Caco-2 (cell line): Measurements from ENCODE around the gene CISTR. TPM values are rescaled to one million over a fixed set of nuclear protein-coding genes. Genes with fewer than 3 reads are reported as not detected.
"Not testable (repeated sequence)": the region's sequence is repeated elsewhere in the genome, so short reads cannot be mapped to it uniquely, and the experiment has no call there.

Experiments
- BruUV-seq: library from RNA; stranded (reverse); fragments of 400-500 nt; replicated peaks from 2 replicates; lab custom pipeline; 2021; lab: Mats Ljungman, UMichigan
- CTCF ChIA-PET: fragments of 300-600 bp; sonication (Branson Sonifier 250); formaldehyde crosslinking; loops from one replicate; lab custom pipeline; 2022; ENCODE audit warnings: antibody characterized with exemption; lab: Charles Lee
- POLR2A ChIA-PET: fragments of 300-600 bp; sonication (Branson Sonifier 250); formaldehyde crosslinking; loops from one replicate; lab custom pipeline; 2022; ENCODE audit warnings: antibody characterized with exemption; lab: Charles Lee
- DNase-seq, 2 experiments: peaks; one replicate each; pipeline versions ENCODE4 v3.0.0 to v3.0.0-alpha.2; 2020 to 2022
- H3K27me3 ChIP-seq: replicated peaks from 2 replicates; pipeline ENCODE4 v1.6.0; 2011; ENCODE audit warnings: low read length; ENCODE audit not compliant: control insufficient read depth, insufficient read depth
- H3K36me3 ChIP-seq: 2 replicates; pipeline ENCODE4 v1.5.1; 2011; ENCODE audit warnings: low read length; ENCODE audit not compliant: control insufficient read depth, insufficient read depth
- H3K4me1 ChIP-seq: fragments of 250-450 bp; sonication (Bioruptor Pico); 2 replicates; pipeline ENCODE4 v1.5.1; 2020; ENCODE audit warnings: mild to moderate bottlenecking
- H3K4me3 ChIP-seq: 2 replicates; pipeline ENCODE4 v1.5.1; 2011; ENCODE audit warnings: low read depth, mild to moderate bottlenecking, control low read depth, low read length
- H3K9me3 ChIP-seq: fragments of 250-450 bp; sonication (Bioruptor Pico); 2 replicates; pipeline ENCODE4 v1.5.1; 2020; ENCODE audit warnings: mild to moderate bottlenecking, moderate library complexity
- H3K27ac Mint-ChIP-seq: one replicate; pipeline ENCODE4 v1.8.0; 2022; ENCODE audit warnings: mixed read lengths; ENCODE audit not compliant: unreplicated experiment
- H3K27me3 Mint-ChIP-seq: one replicate; pipeline ENCODE4 v1.8.0; 2022; ENCODE audit warnings: mixed read lengths; ENCODE audit not compliant: insufficient read depth, unreplicated experiment
- H3K36me3 Mint-ChIP-seq: one replicate; pipeline ENCODE4 v1.8.0; 2022; ENCODE audit warnings: mild to moderate bottlenecking, mixed read lengths; ENCODE audit not compliant: insufficient read depth, unreplicated experiment
- H3K4me1 Mint-ChIP-seq: one replicate; pipeline ENCODE4 v1.8.0; 2022; ENCODE audit warnings: low read depth, mixed read lengths; ENCODE audit not compliant: unreplicated experiment
- H3K4me3 Mint-ChIP-seq: one replicate; pipeline ENCODE4 v1.8.0; 2022; ENCODE audit warnings: mild to moderate bottlenecking, moderate library complexity, mixed read lengths; ENCODE audit not compliant: unreplicated experiment
- H3K9me3 Mint-ChIP-seq: one replicate; pipeline ENCODE4 v1.8.0; 2022; ENCODE audit warnings: mixed read lengths; ENCODE audit not compliant: unreplicated experiment
- intact Hi-C: fragments of 100-400 bp; cut with micrococcal nuclease; formaldehyde crosslinking; loops from one replicate; pipeline ENCODE4 v1.10.0; 2022; ENCODE audit not compliant: unreplicated experiment
- total RNA-seq: library from RNA; stranded (reverse); gene quantifications from 2 replicates; pipeline ENCODE4 v1.2.3, GENCODE V29; 2022
- TF ChIP-seq, protein P1 (sequence below), 2 experiments: fragments of 200-600 bp in 1 of 2; IDR thresholded peaks; 1 replicate in 1 of 2; 2 replicates in 1 of 2; pipeline versions ENCODE4 v1.5.1 to v1.8.0; 2011 to 2022; ENCODE audit warnings: antibody characterized with exemption in 1 of 2, control low read depth in 1 of 2, inconsistent platforms in 1 of 2, low read depth in 1 of 2, low read length in 1 of 2, mild to moderate bottlenecking in 1 of 2, moderate library complexity in 1 of 2; ENCODE audit not compliant: insufficient read depth in 1 of 2, severe bottlenecking in 1 of 2, unreplicated experiment in 1 of 2

Gene CISTR
- total RNA-seq, 1 experiment from 2014 or later = not detected

- Histone ChIP-seq H3K36me3 (no peaks in the 10 kb centered on the region; the same call in 1 of the 2 replicates), H3K9me3 (no peaks in the 10 kb centered on the region), H3K27me3 (no peaks in the 10 kb centered on the region), H3K4me1 (peaks cover 2% of the 10 kb centered on the region; the same call in 1 of the 2 replicates), H3K4me3 (no peak overlapping the region)
- Mint-ChIP-seq H3K9me3 (no peaks in the 10 kb centered on the region), H3K4me3 (no peak overlapping the region), H3K4me1 (no peaks in the 10 kb centered on the region), H3K36me3 (peaks cover 14% of the 10 kb centered on the region), H3K27ac (no peak overlapping the region), H3K27me3 (no peaks in the 10 kb centered on the region)
- CTCF ChIA-PET = interaction anchor here (1.1 kb wide), 1 partner anchor 17 kb away, joined by 3 read pairs; no protein-coding TSS in a partner anchor
- DNase-seq = no peak
- intact Hi-C loops = no loop called here
- POLR2A ChIA-PET = no interaction called here
- BruUV-seq = no TSS peak
- TF ChIP-seq, protein P1, sequence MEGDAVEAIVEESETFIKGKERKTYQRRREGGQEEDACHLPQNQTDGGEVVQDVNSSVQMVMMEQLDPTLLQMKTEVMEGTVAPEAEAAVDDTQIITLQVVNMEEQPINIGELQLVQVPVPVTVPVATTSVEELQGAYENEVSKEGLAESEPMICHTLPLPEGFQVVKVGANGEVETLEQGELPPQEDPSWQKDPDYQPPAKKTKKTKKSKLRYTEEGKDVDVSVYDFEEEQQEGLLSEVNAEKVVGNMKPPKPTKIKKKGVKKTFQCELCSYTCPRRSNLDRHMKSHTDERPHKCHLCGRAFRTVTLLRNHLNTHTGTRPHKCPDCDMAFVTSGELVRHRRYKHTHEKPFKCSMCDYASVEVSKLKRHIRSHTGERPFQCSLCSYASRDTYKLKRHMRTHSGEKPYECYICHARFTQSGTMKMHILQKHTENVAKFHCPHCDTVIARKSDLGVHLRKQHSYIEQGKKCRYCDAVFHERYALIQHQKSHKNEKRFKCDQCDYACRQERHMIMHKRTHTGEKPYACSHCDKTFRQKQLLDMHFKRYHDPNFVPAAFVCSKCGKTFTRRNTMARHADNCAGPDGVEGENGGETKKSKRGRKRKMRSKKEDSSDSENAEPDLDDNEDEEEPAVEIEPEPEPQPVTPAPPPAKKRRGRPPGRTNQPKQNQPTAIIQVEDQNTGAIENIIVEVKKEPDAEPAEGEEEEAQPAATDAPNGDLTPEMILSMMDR (IDR thresholded peaks at IDR 0.05; ENCODE audit: insufficient read depth in 1 of 2, low read depth in 1 of 2, low read length in 1 of 2, severe bottlenecking in 1 of 2, unreplicated experiment in 1 of 2) = no peak
These were observed 32.1 kb downstream of the CISTR start for GRCh38 chr12:53719649-53720048.

GRCh38 chr12:53718567-53718966, 33.2 kb downstream of the CISTR start:
- BruUV-seq, CTCF ChIA-PET, H3K9me3 Mint-ChIP-seq, H3K27me3 ChIP-seq, POLR2A ChIA-PET, H3K4me1 Mint-ChIP-seq, H3K27ac Mint-ChIP-seq, H3K4me1 ChIP-seq, H3K36me3 ChIP-seq, H3K9me3 ChIP-seq, H3K4me3 ChIP-seq, H3K4me3 Mint-ChIP-seq, DNase-seq, H3K27me3 Mint-ChIP-seq, intact Hi-C loops: not testable (repeated sequence)
- H3K36me3 Mint-ChIP-seq = peaks cover 14% of the 10 kb centered on the region

- no peak overlapping the region for H3K4me3 Mint-ChIP-seq
- intact Hi-C loops = no loop called here
- H3K9me3 Mint-ChIP-seq = no peaks in the 10 kb centered on the region
- no TSS peak for BruUV-seq
- TF ChIP-seq, protein P1 (IDR thresholded peaks at IDR 0.05; ENCODE audit: insufficient read depth in 1 of 2, low read depth in 1 of 2, low read length in 1 of 2, severe bottlenecking in 1 of 2, unreplicated experiment in 1 of 2) = no peak
- Histone ChIP-seq H3K4me1 (no peaks in the 10 kb centered on the region), H3K4me3 (no peak overlapping the region), H3K36me3 (no peaks in the 10 kb centered on the region), H3K27me3 (no peaks in the 10 kb centered on the region), H3K9me3 (no peaks in the 10 kb centered on the region)
- ChIA-PET CTCF (interaction anchor here (0.6 kb wide), 1 partner anchor 529 kb away, joined by 3 read pairs; no protein-coding TSS in a partner anchor), POLR2A (no interaction called here)
- no peaks in the 10 kb centered on the region for H3K27me3 Mint-ChIP-seq
- H3K36me3 Mint-ChIP-seq = peaks cover 7% of the 10 kb centered on the region
- H3K4me1 Mint-ChIP-seq = no peaks in the 10 kb centered on the region
- H3K27ac Mint-ChIP-seq = no peak overlapping the region
- DNase-seq = no peak
These were observed 34.5 kb downstream of the CISTR start for GRCh38 chr12:53717319-53717718.
